Hepatocyte (in vitro differentiated cells): Measurements from ENCODE around the gene PIP5K1C. TPM values are rescaled to one million over a fixed set of nuclear protein-coding genes. Genes with fewer than 3 reads are reported as not detected.

Experiments
- DNase-seq: peaks from one replicate; pipeline ENCODE4 v3.0.0-alpha.2; 2016; ENCODE audit warnings: low spot score
- H2AFZ ChIP-seq: fragments of 200-600 bp; sonication (generic); 2 replicates; pipeline ENCODE4 v1.6.0; 2016; ENCODE audit warnings: antibody characterized with exemption, mild to moderate bottlenecking
- H3K27ac ChIP-seq: fragments of 200-600 bp; sonication (generic); 2 replicates; pipeline ENCODE4 v1.5.1; 2016; ENCODE audit warnings: mild to moderate bottlenecking
- H3K27me3 ChIP-seq: fragments of 200-600 bp; sonication (generic); 2 replicates; pipeline ENCODE4 v1.6.1; 2016
- H3K36me3 ChIP-seq: fragments of 200-600 bp; sonication (generic); replicated peaks from 2 replicates; pipeline ENCODE4 v1.5.1; 2016; ENCODE audit warnings: low read depth; ENCODE audit not compliant: insufficient read depth
- H3K4me1 ChIP-seq: fragments of 200-600 bp; sonication (generic); 2 replicates; pipeline ENCODE4 v1.5.1; 2016; ENCODE audit warnings: mild to moderate bottlenecking, moderate library complexity; ENCODE audit not compliant: insufficient read depth
- H3K4me2 ChIP-seq: fragments of 200-600 bp; sonication (generic); 2 replicates; pipeline ENCODE4 v1.6.0; 2016
- H3K4me3 ChIP-seq: fragments of 200-600 bp; sonication (generic); 2 replicates; pipeline ENCODE4 v1.5.1; 2016; ENCODE audit warnings: mild to moderate bottlenecking
- H3K79me2 ChIP-seq: fragments of 200-600 bp; sonication (generic); 2 replicates; pipeline ENCODE4 v1.6.0; 2017; ENCODE audit warnings: mild to moderate bottlenecking
- H3K9me2 ChIP-seq: fragments of 200-600 bp; sonication (generic); replicated peaks from 2 replicates; pipeline ENCODE4 v1.6.0; 2017; ENCODE audit warnings: mild to moderate bottlenecking; ENCODE audit not compliant: insufficient read depth
- H3K9me3 ChIP-seq: fragments of 200-600 bp; sonication (generic); 2 replicates; pipeline ENCODE4 v1.5.1; 2016; ENCODE audit warnings: low read depth, mild to moderate bottlenecking
- H4K20me1 ChIP-seq: fragments of 200-600 bp; sonication (generic); 2 replicates; pipeline ENCODE4 v1.6.0; 2016; ENCODE audit warnings: mild to moderate bottlenecking; ENCODE audit not compliant: insufficient read depth, poor library complexity, severe bottlenecking
- EZH2 ChIP-seq: fragments of 200-600 bp; sonication (generic); IDR thresholded peaks from 2 replicates; pipeline ENCODE4 v1.6.1; 2016; ENCODE audit warnings: antibody characterized with exemption, mild to moderate bottlenecking, borderline replicate concordance
- EZH2phosphoT487 ChIP-seq: fragments of 200-600 bp; sonication (generic); IDR thresholded peaks from one replicate; pipeline ENCODE4 v1.6.1; 2018; ENCODE audit warnings: antibody characterized with exemption, mild to moderate bottlenecking, low read depth, moderate library complexity; ENCODE audit not compliant: unreplicated experiment, severe bottlenecking
- WGBS: methylation state at CpG from one replicate; pipeline ENCODE4 v1.1.6; 2016; ENCODE audit warnings: low lambda C conversion rate; ENCODE audit errors: missing lambda C conversion rate; 5-methylcytosine and 5-hydroxymethylcytosine counted together
- polyA plus RNA-seq: library from polyadenylated mRNA; unstranded; fragments of >200 nt; fragmentation: Nextera tagmentation; extraction: Ambion mirVana; gene quantifications from 2 replicates; pipeline ENCODE4 v1.2.1, GENCODE V29; 2016
- total RNA-seq: library from RNA; depleted of rRNA; stranded (reverse); fragments of >200 nt; gene quantifications from 2 replicates; pipeline ENCODE4 v1.2.3, GENCODE V29; 2014
- TF ChIP-seq, protein P1 (sequence below): fragments of 200-600 bp; sonication (generic); IDR thresholded peaks from 2 replicates; pipeline ENCODE4 v1.5.1; 2016; ENCODE audit warnings: antibody characterized with exemption, mild to moderate bottlenecking; ENCODE audit not compliant: poor library complexity

The PIP5K1C gene
- total and polyA plus RNA-seq, 2 experiments from 2014 or later, result 20.7 to 37.1 TPM

DNA sequence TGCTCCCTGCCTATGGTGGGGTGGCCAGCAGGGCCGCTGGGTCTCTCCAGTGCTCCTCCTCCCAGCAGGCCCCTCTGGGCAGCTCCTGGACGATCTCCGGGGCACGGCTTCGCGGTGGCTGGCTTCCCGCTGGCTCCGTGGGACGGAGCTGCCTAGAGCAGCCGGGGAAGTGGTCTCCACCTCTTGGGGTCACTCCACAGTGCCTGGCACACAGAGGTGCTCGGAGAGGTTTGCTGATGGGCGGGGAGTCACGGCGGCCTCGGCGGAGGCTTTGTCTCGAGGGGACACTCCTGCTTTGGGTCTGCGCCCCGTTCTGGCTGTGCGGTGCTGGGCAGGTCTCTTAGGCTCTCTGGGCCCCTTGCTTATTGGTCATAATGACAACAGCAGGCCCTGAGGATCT lies 63.8 kb downstream of the PIP5K1C start:
- 96% methylated on average over 20 of the region's 20 CpGs for WGBS
- H3K27me3 ChIP-seq, result no peaks in the 10 kb centered on the region
- no peak overlapping the region for H3K4me2 ChIP-seq
- H3K4me1 ChIP-seq, result no peaks in the 10 kb centered on the region
- H3K9me2 ChIP-seq, result no peaks in the 10 kb centered on the region
- no peak overlapping the region for H3K4me3 ChIP-seq
- H3K36me3 ChIP-seq, result no peaks in the 10 kb centered on the region
- TF ChIP-seq EZH2phosphoT487, result no peak
- TF ChIP-seq, protein P1, sequence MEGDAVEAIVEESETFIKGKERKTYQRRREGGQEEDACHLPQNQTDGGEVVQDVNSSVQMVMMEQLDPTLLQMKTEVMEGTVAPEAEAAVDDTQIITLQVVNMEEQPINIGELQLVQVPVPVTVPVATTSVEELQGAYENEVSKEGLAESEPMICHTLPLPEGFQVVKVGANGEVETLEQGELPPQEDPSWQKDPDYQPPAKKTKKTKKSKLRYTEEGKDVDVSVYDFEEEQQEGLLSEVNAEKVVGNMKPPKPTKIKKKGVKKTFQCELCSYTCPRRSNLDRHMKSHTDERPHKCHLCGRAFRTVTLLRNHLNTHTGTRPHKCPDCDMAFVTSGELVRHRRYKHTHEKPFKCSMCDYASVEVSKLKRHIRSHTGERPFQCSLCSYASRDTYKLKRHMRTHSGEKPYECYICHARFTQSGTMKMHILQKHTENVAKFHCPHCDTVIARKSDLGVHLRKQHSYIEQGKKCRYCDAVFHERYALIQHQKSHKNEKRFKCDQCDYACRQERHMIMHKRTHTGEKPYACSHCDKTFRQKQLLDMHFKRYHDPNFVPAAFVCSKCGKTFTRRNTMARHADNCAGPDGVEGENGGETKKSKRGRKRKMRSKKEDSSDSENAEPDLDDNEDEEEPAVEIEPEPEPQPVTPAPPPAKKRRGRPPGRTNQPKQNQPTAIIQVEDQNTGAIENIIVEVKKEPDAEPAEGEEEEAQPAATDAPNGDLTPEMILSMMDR, result no peak
- no peak for TF ChIP-seq EZH2
- H3K79me2 ChIP-seq, result no peaks in the 10 kb centered on the region
- DNase-seq, result no peak
- H4K20me1 ChIP-seq, result no peaks in the 10 kb centered on the region
- H2AFZ ChIP-seq, result no peak overlapping the region
- no peak overlapping the region for H3K27ac ChIP-seq
- H3K9me3 ChIP-seq, result no peaks in the 10 kb centered on the region

DNA sequence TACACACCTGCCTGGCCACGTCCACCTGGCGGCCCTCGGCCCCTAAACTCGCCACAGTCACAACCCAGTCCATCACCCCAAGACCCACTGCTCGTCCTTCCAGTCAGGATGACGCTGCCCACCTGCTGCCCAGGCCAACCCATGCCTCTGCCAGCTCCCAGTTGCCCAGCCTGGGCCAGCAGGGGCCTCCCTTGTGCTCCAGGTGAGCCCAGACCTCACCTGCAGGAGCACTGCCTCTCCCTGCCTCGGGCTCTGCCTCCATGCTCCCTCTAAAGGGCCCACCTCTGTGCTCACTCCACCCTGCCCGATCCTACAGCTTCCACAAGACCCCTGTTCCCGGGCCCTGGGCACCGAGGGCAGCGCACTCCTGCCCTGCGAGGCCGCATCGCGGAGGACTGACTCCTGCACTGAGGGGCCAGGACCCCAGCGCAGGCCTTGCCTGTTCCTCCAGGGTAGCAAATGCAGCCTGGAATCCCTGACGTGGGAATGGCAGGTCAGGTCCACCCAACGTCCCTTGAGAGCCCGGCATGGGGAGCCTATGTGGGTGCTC lies 65.7 kb downstream of the PIP5K1C start:
- Histone ChIP-seq H3K79me2 (no peaks in the 10 kb centered on the region), H3K9me2 (no peaks in the 10 kb centered on the region), H3K4me1 (no peaks in the 10 kb centered on the region), H3K27me3 (no peaks in the 10 kb centered on the region), H3K9me3 (no peaks in the 10 kb centered on the region), H3K4me3 (no peak overlapping the region), H4K20me1 (no peaks in the 10 kb centered on the region), H2AFZ (no peak overlapping the region), H3K27ac (no peak overlapping the region), H3K4me2 (no peak overlapping the region), H3K36me3 (no peaks in the 10 kb centered on the region)
- TF ChIP-seq EZH2phosphoT487, result no peak
- TF ChIP-seq EZH2, result no peak
- TF ChIP-seq, protein P1, result no peak
- WGBS, result 97% methylated on average over 19 of the region's 19 CpGs
- DNase-seq, result no peak

DNA sequence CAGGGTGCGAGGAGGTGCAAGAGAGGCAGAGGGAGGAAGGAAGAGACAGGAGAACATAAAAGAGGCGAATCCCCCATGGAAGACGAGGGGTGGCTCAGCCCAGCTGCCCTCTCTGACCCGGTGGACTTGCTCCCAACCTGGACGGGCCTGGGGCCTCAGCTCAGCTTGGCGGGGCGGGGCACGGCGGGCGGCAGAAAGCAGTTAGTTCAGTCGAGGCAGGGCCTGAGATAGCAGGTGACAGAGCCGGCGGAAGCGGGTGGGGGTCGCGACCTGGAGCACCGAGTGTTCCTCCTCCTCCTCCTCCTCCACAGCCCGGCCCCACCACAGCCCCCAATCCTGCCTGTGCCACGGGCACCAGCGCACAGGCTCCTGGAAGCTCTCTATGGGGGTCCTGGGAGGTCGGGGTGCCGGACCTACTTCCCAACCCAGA lies 66.7 kb downstream of the PIP5K1C start:
- Histone ChIP-seq H4K20me1 (no peaks in the 10 kb centered on the region), H3K9me2 (no peaks in the 10 kb centered on the region), H3K4me2 (no peak overlapping the region), H3K27me3 (no peaks in the 10 kb centered on the region), H3K9me3 (no peaks in the 10 kb centered on the region), H3K4me3 (no peak overlapping the region), H3K4me1 (no peaks in the 10 kb centered on the region), H3K36me3 (no peaks in the 10 kb centered on the region), H3K79me2 (no peaks in the 10 kb centered on the region), H2AFZ (no peak overlapping the region), H3K27ac (no peak overlapping the region)
- no peak for DNase-seq
- TF ChIP-seq EZH2, result no peak
- TF ChIP-seq, protein P1, result no peak
- no peak for TF ChIP-seq EZH2phosphoT487
- WGBS, result 98% methylated on average over 18 of the region's 22 CpGs
